Esophagus squamous epithelium (tissue), 4 donors: ENCODE measurements around the gene GRIN3B.

ENCODE experiments used
- POLR2A ChIP-seq, 4 donors: fragments of 450-650 bp; IDR thresholded peaks; one replicate each; pipeline ENCODE4 v1.6.1; 2017; ENCODE audit warnings: antibody characterized with exemption in 4 of 4, mild to moderate bottlenecking in 4 of 4, moderate library complexity in 3 of 4
- TF ChIP-seq, protein P1 (sequence below), 6 experiments: fragments of 450-650 bp in 4 of 6; fragments of 200-600 bp in 2 of 6; sonication (generic) in 2 of 6; IDR thresholded peaks; one replicate each; pipeline ENCODE4 v1.5.1; 2016 to 2019; ENCODE audit warnings: antibody characterized with exemption in 6 of 6, mild to moderate bottlenecking in 4 of 6, moderate library complexity in 4 of 6

DNA sequence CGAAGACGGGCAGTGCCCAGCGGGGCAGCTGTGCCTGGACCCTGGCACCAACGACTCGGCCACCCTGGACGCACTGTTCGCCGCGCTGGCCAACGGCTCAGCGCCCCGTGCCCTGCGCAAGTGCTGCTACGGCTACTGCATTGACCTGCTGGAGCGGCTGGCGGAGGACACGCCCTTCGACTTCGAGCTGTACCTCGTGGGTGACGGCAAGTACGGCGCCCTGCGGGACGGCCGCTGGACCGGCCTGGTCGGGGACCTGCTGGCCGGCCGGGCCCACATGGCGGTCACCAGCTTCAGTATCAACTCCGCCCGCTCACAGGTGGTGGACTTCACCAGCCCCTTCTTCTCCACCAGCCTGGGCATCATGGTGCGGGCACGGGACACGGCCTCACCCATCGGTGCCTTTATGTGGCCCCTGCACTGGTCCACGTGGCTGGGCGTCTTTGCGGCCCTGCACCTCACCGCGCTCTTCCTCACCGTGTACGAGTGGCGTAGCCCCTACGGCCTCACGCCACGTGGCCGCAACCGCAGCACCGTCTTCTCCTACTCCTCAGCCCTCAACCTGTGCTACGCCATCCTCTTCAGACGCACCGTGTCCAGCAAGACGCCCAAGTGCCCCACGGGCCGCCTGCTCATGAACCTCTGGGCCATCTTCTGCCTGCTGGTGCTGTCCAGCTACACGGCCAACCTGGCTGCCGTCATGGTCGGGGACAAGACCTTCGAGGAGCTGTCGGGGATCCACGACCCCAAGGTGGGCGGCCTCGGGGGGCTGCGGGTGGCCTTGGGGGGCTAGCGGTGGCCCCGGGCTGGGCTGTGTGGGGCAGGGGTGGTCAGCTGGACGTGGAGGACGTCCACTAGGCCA is 4.8 kb downstream of the GRIN3B start:
- TF ChIP-seq, protein P1, sequence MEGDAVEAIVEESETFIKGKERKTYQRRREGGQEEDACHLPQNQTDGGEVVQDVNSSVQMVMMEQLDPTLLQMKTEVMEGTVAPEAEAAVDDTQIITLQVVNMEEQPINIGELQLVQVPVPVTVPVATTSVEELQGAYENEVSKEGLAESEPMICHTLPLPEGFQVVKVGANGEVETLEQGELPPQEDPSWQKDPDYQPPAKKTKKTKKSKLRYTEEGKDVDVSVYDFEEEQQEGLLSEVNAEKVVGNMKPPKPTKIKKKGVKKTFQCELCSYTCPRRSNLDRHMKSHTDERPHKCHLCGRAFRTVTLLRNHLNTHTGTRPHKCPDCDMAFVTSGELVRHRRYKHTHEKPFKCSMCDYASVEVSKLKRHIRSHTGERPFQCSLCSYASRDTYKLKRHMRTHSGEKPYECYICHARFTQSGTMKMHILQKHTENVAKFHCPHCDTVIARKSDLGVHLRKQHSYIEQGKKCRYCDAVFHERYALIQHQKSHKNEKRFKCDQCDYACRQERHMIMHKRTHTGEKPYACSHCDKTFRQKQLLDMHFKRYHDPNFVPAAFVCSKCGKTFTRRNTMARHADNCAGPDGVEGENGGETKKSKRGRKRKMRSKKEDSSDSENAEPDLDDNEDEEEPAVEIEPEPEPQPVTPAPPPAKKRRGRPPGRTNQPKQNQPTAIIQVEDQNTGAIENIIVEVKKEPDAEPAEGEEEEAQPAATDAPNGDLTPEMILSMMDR (IDR thresholded peaks at IDR 0.05) = no peak
- no peak for TF ChIP-seq POLR2A (IDR thresholded peaks at IDR 0.05)
